ENCODE results near the gene ARMC12.

The ARMC12 gene

DNA sequence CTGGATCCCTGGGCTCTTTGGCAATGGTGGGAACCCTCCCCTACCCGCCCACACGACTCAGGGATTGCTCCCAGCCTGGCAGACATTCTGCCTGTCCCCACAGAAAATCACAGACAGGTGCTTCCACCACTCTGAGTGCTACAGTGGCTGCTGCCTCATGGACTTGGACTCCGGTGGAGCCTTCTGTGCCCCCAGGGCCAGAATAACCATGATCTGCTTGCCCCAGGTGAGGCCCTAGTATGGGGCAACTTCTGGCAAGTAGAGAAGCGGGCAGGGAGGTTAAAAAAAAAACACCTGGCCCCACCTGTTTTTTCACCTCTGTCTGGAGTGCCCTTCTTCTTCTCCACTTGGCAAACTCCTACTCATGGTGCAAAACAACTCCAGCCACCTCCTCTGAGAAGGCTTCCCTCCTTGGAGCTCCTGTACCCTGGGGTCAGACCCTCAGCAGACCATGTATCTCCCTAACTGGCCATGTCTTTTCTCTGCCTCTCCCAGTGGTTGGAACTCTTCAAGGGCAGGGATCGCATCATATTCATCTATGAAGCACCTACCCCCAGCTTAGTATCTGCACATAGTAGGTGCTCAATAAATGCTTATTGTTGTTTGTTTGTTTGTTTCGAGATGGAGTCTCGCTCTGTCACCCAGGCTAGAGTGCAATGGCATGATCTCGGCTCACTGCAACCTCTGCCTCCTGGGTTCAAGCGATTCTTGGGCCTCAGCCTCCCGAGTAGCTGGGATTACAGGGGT, 40.7 kb downstream of the ARMC12 start:
- no peak for DNase-seq

GRCh38 chr6:35778437-35778836, 41.6 kb downstream of the ARMC12 start:
- DNase-seq = no peak

DNA sequence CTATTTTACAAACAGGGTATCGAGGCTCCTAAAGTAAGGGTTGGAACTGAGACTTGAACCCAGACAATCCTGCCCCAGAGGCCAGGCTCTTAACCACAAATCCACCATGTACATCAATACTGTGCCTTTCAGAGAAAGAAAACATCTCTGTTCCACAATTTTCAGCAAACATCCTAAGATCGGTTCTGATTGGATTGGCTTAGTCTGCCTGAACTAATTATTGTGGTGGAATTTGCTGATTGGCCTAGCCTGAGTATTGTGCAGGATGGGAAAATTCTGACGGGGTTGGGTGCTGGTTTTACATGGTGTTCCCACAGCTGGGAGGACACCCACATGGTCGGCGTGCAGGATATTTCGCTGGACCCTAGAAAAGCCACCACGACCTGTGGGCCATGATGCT, 43.9 kb downstream of the ARMC12 start, which contains the start of gene CLPSL1:
Gene CLPSL1 (plus strand): TSS at position 301 of the 400 bp plus-strand sequence. CDS start 92 bp downstream, at position 393.
- no peak for DNase-seq

- DNase-seq = no peak
Measured at GRCh38 chr6:35781290-35781689, 44.5 kb downstream of the ARMC12 start.

DNA sequence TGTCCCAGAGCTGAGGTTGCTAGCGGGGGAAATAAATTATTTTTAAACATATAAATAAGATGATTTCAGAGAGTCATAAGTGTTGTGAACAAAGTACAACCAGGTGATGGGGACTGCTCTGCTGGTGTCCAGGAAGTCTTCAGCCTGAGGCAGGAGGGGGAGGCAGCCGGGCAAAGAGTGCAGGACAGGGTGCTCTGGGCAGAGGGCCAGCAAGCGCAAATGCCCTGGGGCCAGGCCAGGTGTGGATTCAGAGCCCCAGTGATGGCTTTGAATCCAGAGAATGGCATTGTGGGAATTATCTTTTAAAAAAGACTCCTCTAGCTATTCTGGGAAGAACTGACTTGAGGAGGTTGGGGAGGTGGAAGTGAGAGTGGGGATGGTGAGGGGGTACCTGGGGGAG, 45.6 kb downstream of the ARMC12 start:
- DNase-seq = no peak

GRCh38 chr6:35784200-35784599, 47.4 kb downstream of the ARMC12 start:
- no peak for DNase-seq

GRCh38 chr6:35786272-35786671, 49.4 kb downstream of the ARMC12 start:
- DNase-seq = no peak

DNA sequence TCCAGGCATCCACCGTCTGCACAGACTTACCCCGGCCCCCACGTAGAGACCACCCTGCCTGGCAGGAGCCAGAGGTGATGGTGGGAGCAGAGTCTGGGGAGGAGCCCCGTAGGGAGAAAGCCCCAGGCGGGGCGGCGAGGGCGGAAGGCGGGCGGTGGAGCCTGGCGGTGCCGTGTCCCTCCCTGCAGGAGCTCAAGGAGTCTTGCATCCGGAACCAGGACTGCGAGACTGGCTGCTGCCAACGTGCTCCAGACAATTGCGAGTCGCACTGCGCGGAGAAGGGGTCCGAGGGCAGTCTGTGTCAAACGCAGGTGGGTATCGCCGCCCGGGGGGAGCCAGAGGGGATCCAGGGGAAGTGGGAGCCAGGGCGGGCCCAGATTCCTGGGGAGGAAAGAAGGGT, 50.0 kb downstream of the ARMC12 start:
- DNase-seq = no peak

- no peak for DNase-seq
Measured at GRCh38 chr6:35787266-35788218, 50.7 kb downstream of the ARMC12 start.

GRCh38 chr6:35788423-35788982, 51.7 kb downstream of the ARMC12 start:
- DNase-seq = no peak

- no peak for DNase-seq
Measured at GRCh38 chr6:35790683-35791082, 53.9 kb downstream of the ARMC12 start.

- no peak for DNase-seq
Measured at GRCh38 chr6:35794536-35795452, 58.0 kb downstream of the ARMC12 start.

GRCh38 chr6:35795453-35796071, 58.7 kb downstream of the ARMC12 start:
- DNase-seq = no peak

DNA sequence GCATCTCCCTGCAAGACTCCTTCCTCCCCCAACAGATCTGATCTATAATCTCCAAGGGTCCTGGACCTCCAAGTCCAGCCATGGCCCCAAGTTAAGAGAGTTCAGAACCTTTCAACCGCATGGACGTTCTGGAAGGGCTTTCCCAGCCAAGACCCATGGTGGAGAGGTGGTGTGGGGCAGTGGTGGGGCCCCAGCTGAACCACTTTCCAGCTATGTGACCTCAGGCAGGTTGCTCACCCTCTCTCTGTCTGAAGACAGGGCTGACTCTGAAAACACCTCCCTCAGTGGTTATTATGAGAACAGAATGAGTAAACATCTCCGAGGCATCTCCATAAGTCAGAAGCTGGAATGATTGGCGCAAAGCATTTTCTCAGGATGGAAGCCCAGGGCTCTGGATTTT, 59.4 kb downstream of the ARMC12 start:
- no peak for DNase-seq

- no peak for DNase-seq
Measured at GRCh38 chr6:35797837-35798526, 61.1 kb downstream of the ARMC12 start.

Measured in activated CD4-positive, alpha-beta T cell treated with anti-CD3 and anti-CD28 coated beads, Interleukin-10, Interleukin-2, amounts not matched to agents 100 ng/mL and 50 ng/mL, durations not matched to agents 16 hours and 8 hours (primary cell).